Fibroblast of lung (primary cell): ENCODE results near the gene FDPS. TPM values are rescaled to one million over a fixed set of nuclear protein-coding genes. Genes with fewer than 3 reads are reported as not detected.

Source experiments
- DNase-seq, 2 donors: peaks; one replicate each; pipeline versions ENCODE4 v3.0.0 to v3.0.0-alpha.2; 2010; ENCODE audit warnings: low read depth in 2 of 2
- H2AFZ ChIP-seq: 2 replicates; pipeline ENCODE4 v1.5.1; 2012; ENCODE audit warnings: low read length, control low read depth, inconsistent platforms
- H3K27ac ChIP-seq: 2 replicates; pipeline ENCODE4 v1.5.1; 2011; ENCODE audit warnings: low read length, control low read depth; ENCODE audit not compliant: insufficient read depth
- H3K27me3 ChIP-seq: 2 replicates; pipeline ENCODE4 v1.5.1; 2011; ENCODE audit warnings: mild to moderate bottlenecking, low read length; ENCODE audit not compliant: control insufficient read depth, insufficient read depth
- H3K36me3 ChIP-seq: 2 replicates; pipeline ENCODE4 v1.5.1; 2011; ENCODE audit warnings: low read length; ENCODE audit not compliant: control insufficient read depth, insufficient read depth
- H3K4me1 ChIP-seq: 2 replicates; pipeline ENCODE4 v1.5.1; 2011; ENCODE audit warnings: low read length; ENCODE audit not compliant: control insufficient read depth, insufficient read depth; ENCODE audit errors: extremely low read depth
- H3K4me2 ChIP-seq: 2 replicates; pipeline ENCODE4 v1.5.1; 2011; ENCODE audit warnings: low read length, control low read depth; ENCODE audit not compliant: insufficient read depth; ENCODE audit errors: extremely low read depth
- H3K4me3 ChIP-seq, 4 experiments: fragments of 200-600 bp in 1 of 4; sonication (generic) in 1 of 4; replicated peaks in 1 of 4; 2 replicates each; pipeline ENCODE4 v1.5.1; 2011 to 2016; ENCODE audit warnings: low read length in 4 of 4, low read depth in 3 of 4, mild to moderate bottlenecking in 3 of 4, control low read depth in 2 of 4, inconsistent platforms in 1 of 4, mixed read lengths in 1 of 4; ENCODE audit not compliant: insufficient read depth in 1 of 4; ENCODE audit errors: control extremely low read depth in 1 of 4
- H3K79me2 ChIP-seq: 2 replicates; pipeline ENCODE4 v1.5.1; 2012; ENCODE audit warnings: mild to moderate bottlenecking, low read length, inconsistent platforms; ENCODE audit not compliant: control insufficient read depth, insufficient read depth
- H3K9ac ChIP-seq: 2 replicates; pipeline ENCODE4 v1.5.1; 2011; ENCODE audit warnings: mild to moderate bottlenecking, low read length, control low read depth; ENCODE audit not compliant: insufficient read depth
- H3K9me3 ChIP-seq: 2 replicates; pipeline ENCODE4 v1.5.1; 2012; ENCODE audit warnings: low read depth, low read length; ENCODE audit not compliant: control insufficient read depth, insufficient read depth
- H4K20me1 ChIP-seq: 2 replicates; pipeline ENCODE4 v1.5.1; 2011; ENCODE audit warnings: low read length; ENCODE audit not compliant: control insufficient read depth, insufficient read depth; ENCODE audit errors: extremely low read depth
- CTCF ChIP-seq, 2 donors: IDR thresholded peaks in 1 of 2; conservative IDR thresholded peaks in 1 of 2; 1 replicate in 1 of 2; 2 replicates in 1 of 2; pipeline ENCODE4 v1.5.1; 2011 to 2012; ENCODE audit warnings: low read length in 2 of 2, control low read depth in 1 of 2, inconsistent platforms in 1 of 2, low read depth in 1 of 2, mild to moderate bottlenecking in 1 of 2
- EZH2 ChIP-seq: IDR thresholded peaks from 2 replicates; pipeline ENCODE4 v1.5.1; 2012; ENCODE audit warnings: low read length, control low read depth, mild to moderate bottlenecking; ENCODE audit errors: missing control alignments
- polyA plus RNA-seq, 2 donors: library from polyadenylated mRNA; depleted of rRNA in 1 of 2; stranded (reverse) in 1 of 2; unstranded in 1 of 2; fragments of >200 nt; gene quantifications; 2 replicates each; pipeline ENCODE4 v1.2.1, GENCODE V29; 2011 to 2012; ENCODE audit warnings: missing spikeins in 1 of 2
- total RNA-seq: library from RNA; depleted of rRNA; stranded (reverse); fragments of >200 nt; gene quantifications from 2 replicates; pipeline ENCODE4 v1.2.1, GENCODE V29; 2014

Gene FDPS
- total and polyA plus RNA-seq, 2 donors (not counting 1 experiment from before 2014, with no cell fraction given): 399 to 840 TPM

- DNase-seq: no peak
- Histone ChIP-seq H3K9ac (no peak overlapping the region), H3K4me1 (no peaks in the 10 kb centered on the region), H3K27me3 (peaks cover 42% of the 10 kb centered on the region), H3K27ac (no peak overlapping the region), H3K4me3 (no peak overlapping the region), H3K36me3 (no peaks in the 10 kb centered on the region), H3K9me3 (no peaks in the 10 kb centered on the region), H4K20me1 (no peaks in the 10 kb centered on the region), H3K79me2 (no peaks in the 10 kb centered on the region), H2AFZ (no peak overlapping the region), H3K4me2 (no peak overlapping the region)
- no peak for TF ChIP-seq CTCF (conservative IDR thresholded peaks at IDR 0.05 in 1 of 2, IDR thresholded peaks at IDR 0.05 in 1 of 2; ENCODE audit: low read depth in 1 of 2, low read length in 2 of 2)
- no peak for TF ChIP-seq EZH2
These were observed 11.3 kb upstream of the FDPS start for GRCh38 chr1:155297384-155297783.

DNA sequence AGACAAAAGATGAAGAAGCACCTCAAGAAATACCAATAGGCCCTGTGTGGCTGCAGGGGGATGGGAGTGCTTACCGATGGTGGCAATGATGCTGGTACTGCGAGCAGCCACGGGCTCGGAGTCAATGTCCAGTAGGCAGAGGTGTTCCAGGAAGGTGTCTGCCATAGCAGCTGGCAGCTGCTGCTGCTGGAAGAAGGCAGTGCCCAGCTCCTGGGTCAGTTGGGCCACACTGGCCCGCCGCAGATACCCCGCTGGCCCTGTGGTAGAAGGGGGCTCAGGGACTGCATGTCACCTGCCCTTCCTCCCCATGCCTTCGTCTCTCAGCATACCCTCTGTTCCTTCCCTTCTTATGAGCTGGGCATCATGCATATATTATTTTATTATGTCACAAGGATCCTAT, 8.6 kb upstream of the FDPS start:
- Histone ChIP-seq H3K27ac (no peak overlapping the region), H3K4me3 (no peak overlapping the region), H3K79me2 (no peaks in the 10 kb centered on the region), H3K9me3 (no peaks in the 10 kb centered on the region), H4K20me1 (no peaks in the 10 kb centered on the region), H2AFZ (no peak overlapping the region), H3K36me3 (no peaks in the 10 kb centered on the region), H3K27me3 (peaks cover 24% of the 10 kb centered on the region), H3K4me1 (no peaks in the 10 kb centered on the region), H3K9ac (no peak overlapping the region), H3K4me2 (no peak overlapping the region)
- no peak for DNase-seq
- TF ChIP-seq CTCF (conservative IDR thresholded peaks at IDR 0.05 in 1 of 2, IDR thresholded peaks at IDR 0.05 in 1 of 2; ENCODE audit: low read depth in 1 of 2, low read length in 2 of 2) (no peak), EZH2 (no peak)

DNA sequence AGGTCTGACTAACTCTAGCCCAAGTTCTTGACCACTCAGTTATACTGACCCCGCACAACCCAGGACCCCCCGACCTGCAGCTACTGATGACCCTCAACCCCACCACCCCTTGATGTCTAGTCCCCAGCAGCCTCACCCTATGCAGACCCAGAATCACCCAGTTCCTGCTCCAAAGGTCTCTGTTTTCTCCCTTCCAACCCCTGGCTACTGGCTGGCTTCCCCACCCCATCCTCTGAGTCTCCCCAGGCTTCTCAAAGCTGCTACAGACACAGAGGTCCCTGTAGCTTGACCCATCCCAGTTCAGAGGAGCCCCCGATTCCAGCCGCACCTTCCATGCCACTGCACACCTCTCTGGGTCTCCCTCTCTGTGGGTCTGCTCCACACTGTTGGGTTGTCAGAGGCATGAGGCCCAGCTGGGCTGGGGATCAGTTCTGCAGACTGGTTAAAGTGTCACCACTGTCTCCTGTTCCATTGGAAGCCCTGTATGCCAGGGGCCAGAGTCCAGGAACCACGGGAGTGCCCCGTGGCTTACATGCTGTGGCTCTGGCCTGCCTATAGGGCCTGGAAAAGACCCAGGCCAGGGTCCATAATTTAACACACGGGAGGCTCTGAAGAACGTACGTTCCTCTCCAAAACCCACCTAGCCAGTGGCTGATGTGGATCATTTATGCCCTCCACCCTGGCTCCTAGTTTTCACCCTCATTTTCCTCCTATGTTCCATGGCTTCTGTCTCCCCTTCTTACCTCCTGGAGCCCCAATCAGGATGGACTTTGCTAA, 7.9 kb upstream of the FDPS start:
- H3K4me2 ChIP-seq: no peak overlapping the region
- no peaks in the 10 kb centered on the region for H3K79me2 ChIP-seq
- H3K9ac ChIP-seq: no peak overlapping the region
- no peak for DNase-seq
- TF ChIP-seq EZH2 (no peak), CTCF (conservative IDR thresholded peaks at IDR 0.05 in 1 of 2, IDR thresholded peaks at IDR 0.05 in 1 of 2; ENCODE audit: low read depth in 1 of 2, low read length in 2 of 2) (no peak)
- H3K36me3 ChIP-seq: no peaks in the 10 kb centered on the region
- H3K27ac ChIP-seq: no peak overlapping the region
- no peak overlapping the region for H2AFZ ChIP-seq
- no peak overlapping the region for H3K4me3 ChIP-seq
- H4K20me1 ChIP-seq: no peaks in the 10 kb centered on the region
- no peaks in the 10 kb centered on the region for H3K9me3 ChIP-seq
- H3K4me1 ChIP-seq: no peaks in the 10 kb centered on the region
- peaks cover 17% of the 10 kb centered on the region for H3K27me3 ChIP-seq
